A673 (cell line): ENCODE results near the gene CREB5.

Experiments
- EZH2 ChIP-seq: fragments of 200-600 bp; sonication (generic); IDR thresholded peaks from 2 replicates; pipeline ENCODE4 v1.6.1; 2017; ENCODE audit warnings: borderline replicate concordance, low read depth, mild to moderate bottlenecking, mixed read lengths, antibody characterized with exemption, low read length; ENCODE audit not compliant: poor library complexity, severe bottlenecking
- TF ChIP-seq, protein P1 (sequence below): fragments of 300-800, 200-600 bp; sonication (generic); conservative IDR thresholded peaks from 2 replicates; pipeline ENCODE4 v1.5.1; 2017; ENCODE audit warnings: low read depth, mild to moderate bottlenecking, antibody characterized with exemption, low read length, moderate library complexity, mixed read lengths

DNA sequence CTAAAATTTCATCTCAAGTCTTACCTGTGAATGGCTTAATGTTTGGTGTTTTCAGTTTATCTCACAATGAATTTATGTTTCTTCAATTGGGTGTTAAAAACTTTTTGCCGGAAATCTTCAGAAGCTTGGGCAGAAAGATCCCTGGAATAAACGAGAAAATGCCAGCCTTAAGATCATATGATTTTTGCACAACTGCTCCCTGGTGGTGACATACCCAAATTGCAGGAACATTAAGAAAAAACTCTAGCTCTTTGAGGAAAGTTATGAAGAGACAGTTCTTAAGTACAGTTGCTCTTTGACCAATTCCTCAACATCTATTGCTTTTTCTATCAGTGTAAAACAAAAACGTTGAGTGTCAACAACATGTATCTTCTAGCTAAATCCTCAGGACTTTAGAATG lies 48.2 kb upstream of the CREB5 start:
- TF ChIP-seq, protein P1, sequence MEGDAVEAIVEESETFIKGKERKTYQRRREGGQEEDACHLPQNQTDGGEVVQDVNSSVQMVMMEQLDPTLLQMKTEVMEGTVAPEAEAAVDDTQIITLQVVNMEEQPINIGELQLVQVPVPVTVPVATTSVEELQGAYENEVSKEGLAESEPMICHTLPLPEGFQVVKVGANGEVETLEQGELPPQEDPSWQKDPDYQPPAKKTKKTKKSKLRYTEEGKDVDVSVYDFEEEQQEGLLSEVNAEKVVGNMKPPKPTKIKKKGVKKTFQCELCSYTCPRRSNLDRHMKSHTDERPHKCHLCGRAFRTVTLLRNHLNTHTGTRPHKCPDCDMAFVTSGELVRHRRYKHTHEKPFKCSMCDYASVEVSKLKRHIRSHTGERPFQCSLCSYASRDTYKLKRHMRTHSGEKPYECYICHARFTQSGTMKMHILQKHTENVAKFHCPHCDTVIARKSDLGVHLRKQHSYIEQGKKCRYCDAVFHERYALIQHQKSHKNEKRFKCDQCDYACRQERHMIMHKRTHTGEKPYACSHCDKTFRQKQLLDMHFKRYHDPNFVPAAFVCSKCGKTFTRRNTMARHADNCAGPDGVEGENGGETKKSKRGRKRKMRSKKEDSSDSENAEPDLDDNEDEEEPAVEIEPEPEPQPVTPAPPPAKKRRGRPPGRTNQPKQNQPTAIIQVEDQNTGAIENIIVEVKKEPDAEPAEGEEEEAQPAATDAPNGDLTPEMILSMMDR, result peak; percentile 34; the same call in 1 of the 2 replicates
- TF ChIP-seq EZH2, result no peak
